ENCODE data around the gene CKB. TPM values are rescaled to one million over a fixed set of nuclear protein-coding genes. Genes with fewer than 3 reads are reported as not detected.

Gene CKB
- total RNA-seq, 1 donor from 2014 or later = 533 TPM

- DNase-seq = peak; percentile 34
- intact Hi-C loops (cut with micrococcal nuclease) = no loop called here
- ATAC-seq = no peak
Observed at GRCh38 chr14:103540821-103541708, 18.4 kb upstream of the CKB start.

GRCh38 chr14:103539056-103539825 is 16.6 kb upstream of the CKB start:
- DNase-seq (peak; percentile 31), ATAC-seq (peak; percentile 0)
- intact Hi-C loops (cut with micrococcal nuclease) = no loop called here

- peak; percentile 60 for DNase-seq
- intact Hi-C loops (cut with micrococcal nuclease) = no loop called here
- peak; percentile 36 for ATAC-seq
Observed at GRCh38 chr14:103538291-103539055, 15.8 kb upstream of the CKB start.

- DNase-seq = peak; percentile 27
- intact Hi-C loops (cut with micrococcal nuclease) = no loop called here
- ATAC-seq = no peak
Observed at GRCh38 chr14:103537175-103537990, 14.8 kb upstream of the CKB start.

GRCh38 chr14:103536693-103537092 is 14.1 kb upstream of the CKB start:
- intact Hi-C loops (cut with micrococcal nuclease) = no loop called here
- peak; percentile 18 for DNase-seq
- ATAC-seq = no peak

GRCh38 chr14:103535891-103536565 is 13.4 kb upstream of the CKB start:
- intact Hi-C loops (cut with micrococcal nuclease) = no loop called here
- DNase-seq (peak; percentile 18), ATAC-seq (no peak)

- ATAC-seq (no peak), DNase-seq (peak; percentile 37)
- intact Hi-C loops (cut with micrococcal nuclease) = no loop called here
Observed at GRCh38 chr14:103535081-103535890, 12.7 kb upstream of the CKB start.

GRCh38 chr14:103534576-103535061 is 12.0 kb upstream of the CKB start:
- DNase-seq (peak; percentile 35), ATAC-seq (no peak)
- intact Hi-C loops (cut with micrococcal nuclease) = no loop called here

GRCh38 chr14:103533999-103534575 is 11.5 kb upstream of the CKB start:
- ATAC-seq (no peak), DNase-seq (no peak)
- intact Hi-C loops (cut with micrococcal nuclease) = no loop called here

GRCh38 chr14:103533137-103533998 is 10.7 kb upstream of the CKB start:
- no peak for DNase-seq
- intact Hi-C loops (cut with micrococcal nuclease) = no loop called here
- no peak for ATAC-seq

- ATAC-seq = no peak
- DNase-seq = no peak
- intact Hi-C loops (cut with micrococcal nuclease) = no loop called here
Observed at GRCh38 chr14:103532216-103533136, 9.8 kb upstream of the CKB start.

- DNase-seq (no peak), ATAC-seq (no peak)
- intact Hi-C loops (cut with micrococcal nuclease) = no loop called here
Observed at GRCh38 chr14:103531421-103532215, 9.0 kb upstream of the CKB start.

GRCh38 chr14:103530831-103531230 is 8.2 kb upstream of the CKB start:
- ATAC-seq (no peak), DNase-seq (no peak)
- intact Hi-C loops (cut with micrococcal nuclease) = no loop called here

- peak; percentile 33 for DNase-seq
- intact Hi-C loops (cut with micrococcal nuclease) = no loop called here
- ATAC-seq = no peak
Observed at GRCh38 chr14:103530390-103530789, 7.8 kb upstream of the CKB start.

Data from left ventricle myocardium superior (tissue), 1 donor.